A204.1 (cell line): Measurements from ENCODE around the gene CCDC184.
"Not testable (repeated sequence)": the region's sequence is repeated elsewhere in the genome, so short reads cannot be mapped to it uniquely, and the experiment has no call there.

Experiments used
- FAIRE-seq: peaks from 2 replicates; lab custom pipeline; 2012; peaks lifted over from hg19 to GRCh38; lab: Jason Lieb, UNC

The CCDC184 gene

DNA sequence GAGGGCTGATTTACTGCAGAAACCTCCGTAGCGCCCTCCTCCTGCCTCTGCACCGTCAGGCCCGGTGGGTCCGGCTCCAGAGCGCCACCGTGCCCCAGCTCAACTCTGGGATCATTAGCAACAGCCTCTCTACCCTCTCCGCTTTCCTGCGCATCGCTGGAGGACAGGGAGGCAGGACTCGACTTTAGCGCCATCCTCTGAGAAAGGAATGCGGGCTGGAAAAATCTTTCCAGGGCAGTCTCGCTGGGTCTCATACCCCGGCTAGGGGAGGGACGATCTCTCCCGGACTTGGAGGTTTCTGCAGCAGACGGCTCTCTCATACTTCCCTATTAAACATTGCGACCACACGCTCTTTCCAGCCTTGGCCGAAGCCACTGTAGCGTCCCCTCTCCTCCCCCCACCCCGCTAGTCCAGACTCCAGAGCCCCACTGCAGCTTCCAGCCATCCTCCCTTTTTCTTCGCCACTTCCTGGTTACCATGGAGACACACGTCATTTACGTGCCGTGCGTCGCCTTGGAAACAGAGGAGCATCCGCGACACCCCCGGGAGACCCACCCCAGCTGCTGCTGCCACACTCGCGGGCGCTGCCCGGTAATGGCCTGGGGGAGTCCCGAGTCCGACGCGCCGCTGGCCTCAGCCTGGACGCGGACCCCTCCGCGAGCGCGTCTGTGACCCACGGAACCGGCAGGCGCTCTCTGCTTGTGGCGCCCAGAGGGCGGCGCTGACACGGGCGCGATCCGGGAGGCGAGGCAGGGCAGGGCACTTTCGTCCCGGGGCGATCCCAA lies at the start of gene CCDC184:
CCDC184 (plus strand) TSS at position 554 of the 785 bp plus-strand sequence. CDS start 479 bp downstream, outside the sequence.
- no peak for FAIRE-seq

GRCh38 chr12:48135027-48135426 lies 48.4 kb upstream of the CCDC184 start:
- FAIRE-seq, result no peak

DNA sequence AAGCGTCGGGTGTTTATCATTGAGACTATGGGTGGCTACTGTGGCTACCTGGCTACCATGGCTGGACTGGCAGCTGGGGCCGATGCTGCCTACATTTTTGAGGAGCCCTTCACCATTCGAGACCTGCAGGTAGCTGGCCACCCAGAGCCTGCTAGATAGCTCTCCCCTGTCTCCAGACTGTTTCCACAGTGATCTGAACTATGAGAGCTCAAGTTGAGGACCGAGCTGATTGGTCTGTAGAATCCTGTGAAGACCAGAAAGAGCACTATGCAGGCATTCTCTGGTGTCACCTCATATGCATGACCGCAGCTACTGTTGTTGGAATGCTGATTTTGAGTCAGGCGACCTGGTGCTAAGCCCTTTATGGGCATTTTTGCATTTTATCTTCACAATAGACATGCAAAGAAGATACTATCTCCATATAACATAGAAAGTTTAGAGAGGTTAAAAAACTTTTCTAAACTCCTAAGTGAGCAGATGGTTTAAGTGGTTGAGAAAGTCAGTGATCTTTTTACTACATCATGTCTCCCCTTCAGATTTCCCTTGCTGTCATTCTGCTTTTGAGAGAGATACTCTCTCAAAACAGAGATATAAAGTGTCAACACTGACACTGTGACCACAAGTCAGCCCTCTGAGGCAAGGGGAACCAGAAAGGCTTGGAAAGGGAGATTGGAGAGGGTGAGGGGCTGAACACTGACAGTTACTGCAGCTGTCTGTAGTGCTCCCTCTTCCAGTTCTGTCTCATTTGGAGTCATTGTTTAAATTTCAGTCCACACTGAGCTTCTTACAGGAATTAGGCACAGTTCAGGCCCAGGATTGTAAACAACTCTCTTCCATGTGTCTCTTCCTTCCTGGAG lies 40.4 kb upstream of the CCDC184 start:
- FAIRE-seq, result no peak

- no peak for FAIRE-seq
Observed at GRCh38 chr12:48143898-48144297, 39.5 kb upstream of the CCDC184 start.

DNA sequence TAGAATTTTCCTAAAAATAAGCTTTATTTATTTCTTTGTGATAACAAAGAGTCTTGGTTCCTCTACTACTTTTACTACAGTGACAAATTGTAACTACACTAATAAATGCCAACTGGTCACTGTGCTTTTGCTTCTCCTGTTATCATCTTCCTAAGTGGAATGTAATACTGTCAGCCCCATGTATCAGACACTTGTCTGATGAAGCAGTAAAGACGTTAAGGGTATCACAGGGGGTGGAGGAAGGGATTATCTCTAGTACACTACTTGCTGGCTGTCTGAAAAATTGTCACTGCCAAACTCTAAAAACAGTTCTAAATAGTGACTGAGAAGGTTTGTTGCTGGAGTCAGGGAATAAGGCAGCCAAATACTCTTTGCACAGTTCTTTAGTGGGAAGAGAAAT lies 37.5 kb upstream of the CCDC184 start:
- no peak for FAIRE-seq

- FAIRE-seq, result no peak
Observed at GRCh38 chr12:48151103-48151771, 32.2 kb upstream of the CCDC184 start.

GRCh38 chr12:48155786-48156185 lies 27.7 kb upstream of the CCDC184 start:
- FAIRE-seq, result not testable (repeated sequence)

DNA sequence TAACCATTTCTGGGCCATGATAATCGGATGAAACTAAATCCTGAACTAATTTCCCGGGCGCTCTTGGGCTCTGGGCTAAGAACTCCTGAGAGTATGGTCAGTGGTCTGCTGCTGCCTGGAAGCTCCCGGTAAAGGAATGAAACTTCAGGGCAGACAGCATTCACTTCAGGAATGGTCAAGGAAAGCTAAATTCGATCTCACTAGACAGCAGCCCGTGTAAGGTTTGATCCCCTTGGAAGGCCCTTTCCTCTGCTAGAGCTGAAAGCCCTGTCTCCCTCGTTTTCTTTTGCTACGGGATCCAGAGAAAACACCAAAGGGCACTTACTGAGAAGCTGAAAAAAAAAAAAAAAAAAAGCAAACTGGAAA lies 26.8 kb upstream of the CCDC184 start:
- FAIRE-seq, result no peak

- FAIRE-seq, result peak; percentile 94
Observed at GRCh38 chr12:48157018-48157888, 26.2 kb upstream of the CCDC184 start, which contains the start of gene ASB8. Gene ASB8 (minus strand): TSS chr12:48157515. CDS start chr12:48153496, 4,019 bp downstream.

DNA sequence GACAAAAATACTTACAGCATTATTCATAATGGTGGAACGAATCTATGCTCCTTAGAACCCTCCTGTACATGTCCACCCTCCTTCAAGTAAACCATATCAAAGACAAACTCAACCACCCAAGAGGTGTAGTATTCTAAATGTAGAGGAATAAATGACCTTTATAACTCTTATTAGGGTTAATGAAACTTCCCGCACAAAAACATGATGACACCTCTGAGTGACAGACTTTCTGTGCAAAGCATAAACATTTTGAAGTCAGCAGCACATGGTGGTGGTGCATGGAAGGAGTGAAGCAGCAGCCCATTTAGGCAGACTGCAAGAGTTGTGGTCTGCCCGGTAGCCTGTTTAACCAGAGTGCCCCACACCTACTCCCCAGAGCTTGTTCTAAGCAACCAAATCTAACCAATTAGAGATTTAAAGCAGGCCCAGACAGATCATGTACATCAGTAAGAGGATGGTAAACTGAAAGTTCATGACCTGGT lies 25.5 kb upstream of the CCDC184 start:
- FAIRE-seq, result no peak

DNA sequence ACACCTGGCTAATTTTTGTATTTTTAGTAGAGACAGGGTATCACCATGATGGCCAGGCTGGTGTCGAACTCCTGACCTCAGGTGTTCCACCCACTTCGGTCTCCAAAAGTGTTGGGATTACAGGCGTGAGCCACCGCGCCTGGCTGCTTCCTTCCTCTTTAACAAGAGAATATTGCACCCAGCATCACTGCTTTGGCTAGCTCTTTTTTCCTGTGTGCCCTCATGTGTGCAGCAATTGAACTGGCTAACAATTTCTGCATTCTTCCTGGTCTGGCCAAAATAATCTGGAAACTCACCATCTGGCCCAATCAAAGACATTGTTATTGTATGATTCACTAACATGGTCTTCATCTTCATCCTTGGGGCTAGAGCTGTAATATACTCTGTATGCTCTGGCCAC lies 23.4 kb upstream of the CCDC184 start:
- FAIRE-seq, result no peak

- no peak for FAIRE-seq
Observed at GRCh38 chr12:48160807-48161206, 22.6 kb upstream of the CCDC184 start.

GRCh38 chr12:48163150-48163747 lies 20.2 kb upstream of the CCDC184 start:
- no peak for FAIRE-seq

DNA sequence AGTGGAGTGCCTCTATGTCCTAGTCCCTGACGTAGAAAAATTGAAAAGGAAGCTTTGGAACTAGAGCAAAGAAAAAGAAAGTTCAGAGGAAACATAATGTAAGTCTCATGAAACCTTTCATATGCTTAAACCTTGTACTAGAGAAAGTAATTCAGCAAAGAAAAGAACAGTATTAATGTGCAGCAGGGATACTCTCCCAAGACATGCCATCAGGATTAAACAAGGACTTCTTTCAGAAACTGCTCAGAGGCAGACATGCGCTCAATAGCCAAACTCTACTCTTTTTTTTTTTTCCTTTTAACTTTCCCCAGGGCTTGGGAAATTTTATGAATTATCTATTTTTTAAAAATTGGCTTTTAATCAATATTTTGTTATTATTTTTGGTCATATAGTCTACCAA lies 19.0 kb upstream of the CCDC184 start:
- FAIRE-seq, result no peak

- peak; percentile 95 for FAIRE-seq
Observed at GRCh38 chr12:48165089-48165981, 18.1 kb upstream of the CCDC184 start.

DNA sequence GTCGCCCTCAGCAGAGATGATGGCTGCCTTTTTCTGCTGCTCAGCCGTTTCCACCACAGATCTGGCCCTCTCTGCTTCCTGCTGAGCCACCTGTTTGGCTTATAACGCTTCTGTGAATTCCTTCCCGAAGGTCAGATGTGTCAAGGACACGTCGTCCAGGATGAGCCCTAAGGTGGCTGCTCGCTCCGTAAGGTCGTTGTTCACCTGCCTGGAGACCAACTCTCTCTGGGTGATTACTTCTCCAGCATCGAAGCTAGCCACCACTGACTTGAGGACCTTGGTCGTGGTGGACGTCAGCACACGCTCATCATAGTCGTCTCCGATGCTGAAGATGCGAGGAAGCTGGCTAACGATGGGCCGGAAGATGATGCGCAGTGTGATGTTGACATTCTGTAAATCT lies 14.4 kb upstream of the CCDC184 start:
- no peak for FAIRE-seq

DNA sequence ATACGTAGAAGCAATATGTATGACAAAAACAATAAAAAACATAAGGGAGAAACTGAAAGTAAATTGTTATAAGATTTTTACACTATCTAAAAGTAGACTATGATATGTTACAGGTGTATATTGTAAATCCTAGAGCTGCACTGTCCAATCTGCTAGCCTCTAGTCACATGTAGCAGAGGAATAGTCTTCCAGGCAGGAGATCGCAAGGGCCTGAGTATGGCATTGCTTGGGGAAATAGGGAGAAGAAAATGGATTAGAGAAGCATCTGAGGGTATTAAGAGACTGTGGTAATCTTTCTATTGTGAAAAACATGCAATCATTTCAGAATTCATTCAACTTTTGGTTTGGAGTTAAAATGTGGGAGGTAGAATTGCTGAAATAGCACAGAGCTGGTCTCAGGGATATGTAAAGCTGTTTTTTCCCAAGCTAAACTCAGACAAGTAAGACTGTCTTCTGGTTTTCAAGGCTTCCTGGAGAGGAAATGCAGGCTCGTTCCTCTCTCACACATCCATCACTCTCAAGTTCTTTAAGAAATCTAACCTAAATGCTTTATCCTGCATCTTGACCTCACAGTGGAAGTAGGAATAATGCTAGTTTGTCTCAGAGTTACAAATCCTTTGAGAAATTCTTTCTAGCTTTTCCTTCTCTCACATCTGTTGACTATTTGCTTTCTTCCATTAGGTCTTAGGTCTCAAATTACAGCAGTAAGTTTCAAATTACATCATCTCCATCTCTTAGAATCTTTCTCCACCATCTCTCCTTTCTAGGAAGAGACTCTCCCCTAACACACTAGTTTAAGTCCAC lies 7.6 kb upstream of the CCDC184 start:
- FAIRE-seq, result no peak

GRCh38 chr12:48176417-48176751 lies 7.1 kb upstream of the CCDC184 start:
- no peak for FAIRE-seq

DNA sequence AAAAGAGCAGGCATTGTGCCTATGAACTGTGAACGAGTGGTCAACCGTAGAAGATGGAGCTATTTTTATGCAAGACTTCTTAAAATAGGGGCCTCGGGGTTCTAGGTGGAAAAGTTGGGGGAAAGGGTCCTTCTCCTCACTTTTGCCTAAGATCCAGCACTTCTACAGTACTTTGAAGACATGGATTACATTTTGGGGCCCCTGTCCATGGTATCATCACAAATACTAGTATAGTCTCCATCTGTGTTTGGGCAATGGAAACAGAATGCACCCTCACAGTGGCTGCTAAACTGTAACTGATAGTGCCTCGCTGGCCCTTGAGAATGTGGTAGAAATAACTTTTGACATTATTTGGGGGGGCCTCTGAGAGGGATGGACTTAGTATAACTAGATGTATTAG lies 5.5 kb upstream of the CCDC184 start:
- FAIRE-seq, result no peak
